NCI-H526 (cell line): ENCODE measurements around the gene RXRA.

Experiments
- DNase-seq, 2 experiments: peaks; one replicate each; lab custom pipeline; 2025; lab: John Stamatoyannopoulos, UW

RXRA gene

GRCh38 chr9:134352247-134352933 is 26.1 kb downstream of the RXRA start:
- no peak for DNase-seq

- DNase-seq, result no peak
These were observed 27.3 kb downstream of the RXRA start for GRCh38 chr9:134353539-134353938.

GRCh38 chr9:134355158-134355557 is 28.9 kb downstream of the RXRA start:
- DNase-seq, result no peak

DNA sequence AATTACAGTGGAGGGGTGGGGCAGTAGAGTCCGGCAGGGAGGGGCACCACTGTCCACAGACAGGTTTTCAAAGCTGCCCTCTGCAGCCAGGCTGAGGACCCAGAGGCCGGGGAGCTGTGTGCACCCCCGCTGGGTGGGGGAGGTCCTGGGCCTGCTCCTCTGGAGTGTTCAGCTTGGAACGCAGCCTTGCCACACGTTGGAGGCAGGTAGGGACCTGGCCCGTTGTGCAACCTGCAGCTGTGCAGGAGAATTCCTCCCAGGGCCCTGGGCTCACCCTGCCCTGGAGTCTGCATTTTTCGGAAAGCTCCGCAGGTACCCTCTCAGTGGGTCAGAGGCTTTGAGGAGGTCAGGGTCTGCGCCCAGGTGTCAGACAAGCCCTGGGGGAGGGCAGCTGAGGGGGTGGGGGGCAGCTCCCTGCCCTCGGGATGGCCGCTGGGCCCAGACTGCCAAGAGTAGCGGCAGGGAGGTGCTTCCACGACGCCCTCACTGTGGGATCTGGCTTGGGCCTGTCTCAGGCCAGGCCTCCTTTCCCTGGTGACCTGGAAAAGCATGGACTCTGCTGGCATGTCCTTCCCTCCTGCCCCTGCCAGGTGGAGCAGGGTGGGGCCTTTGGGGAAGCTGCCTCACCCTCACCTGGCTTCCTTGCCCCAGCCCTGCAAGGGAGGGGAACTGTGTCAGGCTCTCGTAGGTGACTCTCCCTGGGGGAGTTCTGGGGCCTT is 29.5 kb downstream of the RXRA start:
- no peak for DNase-seq

GRCh38 chr9:134356496-134357470 is 30.5 kb downstream of the RXRA start:
- DNase-seq, result peak in 1 of 2 experiments; percentile 26

- DNase-seq, result no peak
These were observed 31.4 kb downstream of the RXRA start for GRCh38 chr9:134357631-134358025.

DNA sequence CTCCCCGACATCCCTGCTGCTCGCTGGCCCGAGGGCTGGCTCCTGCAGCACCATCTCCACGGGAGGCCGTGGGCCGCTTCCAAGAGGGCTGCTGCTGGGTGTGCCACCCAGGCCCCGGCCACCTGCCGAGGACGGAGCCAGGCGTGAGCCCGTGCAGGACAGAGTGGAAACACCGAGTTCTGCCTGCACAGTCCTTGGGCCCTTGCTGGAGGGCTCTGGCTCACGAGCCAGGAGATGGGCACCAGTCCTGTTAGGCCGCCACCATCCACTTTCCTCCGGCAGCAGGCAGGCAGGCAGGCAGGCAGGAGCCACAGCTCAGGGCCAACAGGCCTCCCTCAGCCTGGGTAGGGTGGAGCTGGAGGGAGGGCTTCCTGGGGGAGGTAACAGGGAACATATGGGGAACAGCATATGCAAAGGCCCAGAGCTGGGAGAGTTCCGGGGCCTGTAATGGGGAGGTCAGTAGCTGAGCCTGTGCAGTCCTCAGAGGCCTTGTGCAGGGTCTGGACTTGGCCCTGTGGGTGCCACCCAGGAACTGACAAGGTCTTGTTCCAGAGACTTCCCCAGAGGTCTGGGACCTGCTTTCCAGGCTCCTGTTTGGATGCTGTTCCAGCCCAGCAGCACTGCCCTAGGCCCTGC is 31.9 kb downstream of the RXRA start:
- no peak for DNase-seq

- no peak for DNase-seq
These were observed 32.5 kb downstream of the RXRA start for GRCh38 chr9:134358662-134359319.

- DNase-seq, result no peak
These were observed 33.4 kb downstream of the RXRA start for GRCh38 chr9:134359493-134360179.

DNA sequence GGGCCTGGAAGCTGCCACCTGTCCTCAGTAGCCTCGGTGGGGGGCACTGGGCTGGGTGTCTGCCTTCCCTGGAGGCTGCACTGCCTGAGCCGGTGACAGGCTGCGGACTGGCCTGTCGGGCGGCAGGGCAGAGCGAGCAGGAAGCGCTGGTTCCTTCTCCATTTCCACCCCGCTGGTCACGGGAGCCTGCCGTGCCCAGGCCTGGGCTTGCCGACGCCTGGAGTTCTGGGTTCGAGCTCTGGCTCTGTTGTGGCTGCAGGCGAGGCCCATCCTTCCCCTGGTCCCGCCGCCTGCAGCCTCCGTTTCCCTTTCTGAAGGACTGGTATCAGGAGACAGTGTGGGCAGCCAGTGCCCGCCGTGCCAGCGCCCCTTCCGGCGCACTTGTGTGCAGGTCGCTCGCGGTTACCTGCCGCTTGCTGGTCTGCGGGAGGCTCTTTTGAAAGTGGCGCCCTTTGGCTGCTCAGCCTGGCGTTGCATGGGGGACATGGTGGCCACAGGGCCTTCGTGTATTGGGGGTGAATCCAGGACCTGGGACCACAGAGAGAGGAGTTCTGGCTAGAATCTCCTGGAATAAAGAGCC is 34.0 kb downstream of the RXRA start:
- no peak for DNase-seq

DNA sequence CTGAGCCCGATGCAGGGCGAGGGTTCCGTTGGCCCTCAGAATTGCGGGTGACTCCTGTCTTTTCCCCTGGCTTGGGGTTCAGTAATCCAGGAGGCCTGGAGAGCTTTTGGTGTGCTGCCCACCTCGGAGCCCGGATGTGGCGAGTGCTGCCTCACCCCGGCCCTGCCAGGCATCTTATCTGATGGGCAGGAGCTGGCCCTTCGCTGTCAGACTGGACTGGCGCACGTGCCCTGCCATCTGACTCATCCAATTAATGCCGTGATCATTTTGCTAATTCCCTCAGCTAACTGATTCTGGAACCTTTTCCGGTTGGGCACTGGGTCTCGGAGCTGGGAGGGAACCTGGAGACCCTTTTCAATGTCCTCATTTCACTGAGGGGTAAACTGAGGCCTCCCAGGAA is 34.6 kb downstream of the RXRA start:
- no peak for DNase-seq

- no peak for DNase-seq
These were observed 35.2 kb downstream of the RXRA start for GRCh38 chr9:134361426-134361825.

DNA sequence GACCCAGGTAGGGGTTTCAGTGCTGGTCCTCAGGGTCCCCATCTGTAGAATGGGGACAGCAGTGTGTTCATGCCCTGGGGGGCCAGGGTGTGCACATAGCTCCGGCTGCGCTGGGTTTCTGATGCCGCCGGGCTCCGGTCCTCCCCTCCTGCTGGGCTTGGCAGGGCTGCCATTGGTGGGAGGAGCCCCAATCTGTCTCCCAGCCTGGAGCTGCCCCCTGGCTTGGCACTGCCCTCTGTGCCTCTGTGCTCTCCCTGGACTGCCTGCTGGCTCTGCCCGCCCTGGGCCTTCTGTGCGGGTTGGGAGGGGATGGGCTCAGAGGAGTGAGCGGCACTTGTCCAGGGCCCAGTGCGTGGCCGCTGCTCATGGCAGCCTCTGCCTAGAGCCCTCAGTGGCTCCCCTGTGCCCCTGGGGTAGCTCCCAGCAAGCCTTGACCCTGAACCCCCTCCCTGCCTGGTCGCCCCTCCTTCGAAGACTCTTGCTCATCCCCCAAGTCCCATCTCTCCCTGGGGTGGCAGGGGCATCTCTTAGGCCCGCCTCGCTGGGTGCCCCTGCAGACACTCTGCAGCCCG is 35.7 kb downstream of the RXRA start:
- no peak for DNase-seq

GRCh38 chr9:134363450-134363849 is 37.2 kb downstream of the RXRA start:
- DNase-seq, result no peak

GRCh38 chr9:134364391-134365114 is 38.3 kb downstream of the RXRA start:
- DNase-seq, result no peak

- no peak for DNase-seq
These were observed 38.9 kb downstream of the RXRA start for GRCh38 chr9:134365115-134365596.

DNA sequence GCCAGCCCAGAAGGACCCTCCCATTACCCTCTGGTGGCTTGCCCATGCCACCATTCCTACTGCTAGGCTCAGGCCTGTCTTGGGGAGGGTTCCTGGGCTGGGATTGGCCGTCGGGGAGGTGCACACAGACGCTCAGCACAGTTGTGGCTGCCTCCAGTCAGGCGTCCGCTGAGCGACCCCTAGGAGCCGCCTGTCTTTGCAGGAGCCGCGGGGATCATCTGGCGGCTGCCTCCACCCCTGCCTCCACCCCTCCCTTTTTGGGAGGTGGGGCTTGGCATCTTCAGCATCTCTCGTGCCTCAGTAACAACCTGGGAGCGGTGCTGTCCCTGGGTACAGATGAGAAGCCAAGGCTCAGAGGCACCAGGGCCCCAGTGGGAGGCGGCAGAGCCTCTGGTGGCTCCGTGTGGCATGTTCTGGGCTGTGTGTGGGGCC is 39.6 kb downstream of the RXRA start:
- peak in 1 of 2 experiments; percentile 30 for DNase-seq

- peak in 1 of 2 experiments; percentile 48 for DNase-seq
These were observed 40.2 kb downstream of the RXRA start for GRCh38 chr9:134366223-134367031.
